GM12891 (cell line): ENCODE results near the gene DAGLB.

Experiments used
- PAX5 ChIP-seq: IDR thresholded peaks from 2 replicates; pipeline ENCODE4 v1.6.1; 2011; ENCODE audit warnings: low read length, moderate library complexity, mild to moderate bottlenecking; ENCODE audit not compliant: insufficient read depth, severe bottlenecking
- POLR2A ChIP-seq: IDR thresholded peaks from 2 replicates; pipeline ENCODE4 v1.6.1; 2011; ENCODE audit warnings: low read depth, low read length, control low read depth
- POLR2AphosphoS5 ChIP-seq: IDR thresholded peaks from 2 replicates; pipeline ENCODE4 v1.6.1; 2011; ENCODE audit warnings: low read depth, low read length, control low read depth
- POU2F2 ChIP-seq: IDR thresholded peaks from 2 replicates; pipeline ENCODE4 v1.6.1; 2011; ENCODE audit warnings: low read depth, mild to moderate bottlenecking, control low read depth, low read length, moderate library complexity
- TAF1 ChIP-seq: IDR thresholded peaks from 2 replicates; pipeline ENCODE4 v1.6.1; 2011; ENCODE audit warnings: low read depth, low read length, control low read depth

GRCh38 chr7:6422926-6423632 is 24.7 kb downstream of the DAGLB start:
- no peak for TF ChIP-seq TAF1
- no peak for TF ChIP-seq POU2F2
- TF ChIP-seq POLR2AphosphoS5 = no peak
- TF ChIP-seq POLR2A = no peak
- no peak for TF ChIP-seq PAX5
